Activated naive CD8-positive, alpha-beta T cell treated with anti-CD3 and anti-CD28 coated beads, Interleukin-2, amount 10 ng/mL, durations not matched to agents 7 days and 5 days (primary cell): ENCODE measurements around the gene IGSF9B. TPM values are rescaled to one million over a fixed set of nuclear protein-coding genes. Genes with fewer than 3 reads are reported as not detected.
A peak's percentile ranks its signal among the peaks of the same experiment; 100 is the strongest.

Experiments used
- ATAC-seq: fragments of 150-1000 bp; cut with Tn5 transposase; one replicate; pipeline ENCODE4 v1.10.0; 2021; ENCODE audit warnings: low read depth, moderate library complexity
- POLR2A ChIA-PET: fragments of 350-600 bp; sonication (Branson Sonifier 250); formaldehyde crosslinking; loops from one replicate; lab custom pipeline; 2021; ENCODE audit warnings: antibody characterized with exemption; lab: Charles Lee
- DNase-seq: peaks from one replicate; pipeline ENCODE4 v3.0.0; 2021
- H3K27ac Mint-ChIP-seq: one replicate; pipeline ENCODE4 v1.8.0; 2022; ENCODE audit warnings: mild to moderate bottlenecking, mixed read lengths
- H3K27me3 Mint-ChIP-seq: one replicate; pipeline ENCODE4 v1.8.0; 2022; ENCODE audit warnings: mild to moderate bottlenecking, moderate library complexity, mixed read lengths
- H3K36me3 Mint-ChIP-seq: one replicate; pipeline ENCODE4 v1.8.0; 2021; ENCODE audit warnings: mild to moderate bottlenecking, mixed read lengths
- H3K4me1 Mint-ChIP-seq: one replicate; pipeline ENCODE4 v1.8.0; 2021; ENCODE audit warnings: mixed read lengths
- H3K4me3 Mint-ChIP-seq: one replicate; pipeline ENCODE4 v1.8.0; 2022; ENCODE audit warnings: mild to moderate bottlenecking, moderate library complexity, mixed read lengths
- H3K9me3 Mint-ChIP-seq: one replicate; pipeline ENCODE4 v1.8.0; 2021; ENCODE audit warnings: mixed read lengths
- total RNA-seq, 2 experiments: library from RNA; stranded (reverse); gene quantifications; one replicate each; pipeline ENCODE4 v1.2.3, GENCODE V29; 2021

The IGSF9B gene
- total RNA-seq, 2 experiments from 2014 or later = 91.8 to 99.7 TPM

- Mint-ChIP-seq H3K36me3 (no peaks in the 10 kb centered on the region), H3K4me1 (peaks cover 16% of the 10 kb centered on the region), H3K4me3 (no peak overlapping the region), H3K27me3 (peaks cover 20% of the 10 kb centered on the region), H3K9me3 (no peaks in the 10 kb centered on the region), H3K27ac (no peak overlapping the region)
- no peak for ATAC-seq
- no peak for DNase-seq
- POLR2A ChIA-PET = no interaction called here
Measured at GRCh38 chr11:133961890-133962289, 5.1 kb upstream of the IGSF9B start.

DNA sequence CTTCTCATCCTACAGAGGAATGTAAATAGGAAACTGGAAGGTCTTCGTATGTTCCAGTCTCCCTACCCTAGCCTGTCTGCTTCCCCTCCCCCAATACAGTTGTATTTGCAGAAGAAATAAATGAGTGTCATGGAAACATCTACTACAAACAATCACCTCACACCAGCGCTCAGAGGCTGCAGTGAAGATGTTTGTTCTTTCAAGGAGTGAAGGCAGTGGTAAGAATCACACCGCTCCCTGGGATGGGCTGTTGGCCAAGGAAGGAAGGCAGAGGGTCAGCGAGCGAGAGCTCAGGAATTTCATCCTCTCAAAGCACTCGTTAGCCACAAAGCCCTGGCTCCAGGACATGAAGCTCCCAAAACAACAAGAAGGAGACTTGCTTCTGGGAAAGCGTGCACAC lies 1.1 kb upstream of the IGSF9B start:
- Mint-ChIP-seq H3K4me1 (peaks cover 36% of the 10 kb centered on the region), H3K4me3 (peak overlapping the region; percentile 89), H3K9me3 (no peaks in the 10 kb centered on the region), H3K27ac (peak overlapping the region; percentile 83), H3K36me3 (peaks cover 5% of the 10 kb centered on the region), H3K27me3 (peaks cover 20% of the 10 kb centered on the region)
- POLR2A ChIA-PET = interaction anchor here (3.3 kb wide), 1 partner anchor 11 kb away, joined by 39 read pairs; no protein-coding TSS in a partner anchor
- ATAC-seq (no peak), DNase-seq (no peak)

DNA sequence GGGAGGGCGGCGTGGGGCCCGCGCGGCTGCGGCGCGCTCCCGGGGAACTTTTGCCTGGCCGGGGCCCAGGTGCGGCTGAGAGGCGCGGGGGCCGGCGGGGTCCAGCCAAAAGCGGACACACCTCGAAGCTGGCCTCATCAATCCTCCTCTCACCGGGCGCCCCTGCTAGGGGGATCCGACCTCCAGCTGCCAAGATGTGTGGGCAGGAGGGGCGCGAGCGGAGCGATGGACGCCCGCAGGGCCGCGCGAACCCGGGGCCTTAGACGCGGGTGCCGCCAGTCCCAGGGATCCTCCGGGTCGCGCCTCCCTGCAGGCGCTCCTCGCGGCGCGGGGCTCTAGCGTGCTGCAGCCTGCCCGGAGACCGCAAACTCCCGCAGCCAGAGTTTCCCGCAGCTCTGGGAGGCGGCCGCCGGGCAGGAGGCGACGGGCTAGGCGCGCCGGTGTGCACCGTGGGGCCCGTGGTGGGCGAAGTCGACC lies 785 bp downstream of the IGSF9B start:
- ATAC-seq = no peak
- Mint-ChIP-seq H3K9me3 (no peaks in the 10 kb centered on the region), H3K36me3 (peaks cover 5% of the 10 kb centered on the region), H3K27me3 (peaks cover 12% of the 10 kb centered on the region), H3K4me3 (peak overlapping the region; percentile 55), H3K4me1 (peaks cover 44% of the 10 kb centered on the region), H3K27ac (no peak overlapping the region)
- POLR2A ChIA-PET = interaction anchor here (1.1 to 3.3 kb wide), 5 partner anchors 9 to 81 kb away, joined by 3 to 39 read pairs (median 7); no protein-coding TSS in a partner anchor
- DNase-seq = peak; percentile 60

- Mint-ChIP-seq H3K27me3 (peaks cover 11% of the 10 kb centered on the region), H3K36me3 (peaks cover 5% of the 10 kb centered on the region), H3K9me3 (no peaks in the 10 kb centered on the region), H3K27ac (peak overlapping the region; percentile 71), H3K4me1 (peaks cover 44% of the 10 kb centered on the region), H3K4me3 (peak overlapping the region; percentile 91)
- peak; percentile 11 for ATAC-seq
- peak; percentile 62 for DNase-seq
- POLR2A ChIA-PET = interaction anchor here (1.1 to 3.3 kb wide), 4 partner anchors 9 to 82 kb away, joined by 5 to 39 read pairs (median 8); no protein-coding TSS in a partner anchor
Measured at GRCh38 chr11:133955081-133955891, 1.5 kb downstream of the IGSF9B start.

GRCh38 chr11:133953999-133954398 lies 2.8 kb downstream of the IGSF9B start:
- Mint-ChIP-seq H3K4me3 (peak overlapping the region; percentile 91), H3K4me1 (peaks cover 56% of the 10 kb centered on the region), H3K9me3 (no peaks in the 10 kb centered on the region), H3K27ac (peak overlapping the region; percentile 86), H3K27me3 (peaks cover 2% of the 10 kb centered on the region), H3K36me3 (peaks cover 9% of the 10 kb centered on the region)
- POLR2A ChIA-PET = no interaction called here
- no peak for DNase-seq
- ATAC-seq = no peak

DNA sequence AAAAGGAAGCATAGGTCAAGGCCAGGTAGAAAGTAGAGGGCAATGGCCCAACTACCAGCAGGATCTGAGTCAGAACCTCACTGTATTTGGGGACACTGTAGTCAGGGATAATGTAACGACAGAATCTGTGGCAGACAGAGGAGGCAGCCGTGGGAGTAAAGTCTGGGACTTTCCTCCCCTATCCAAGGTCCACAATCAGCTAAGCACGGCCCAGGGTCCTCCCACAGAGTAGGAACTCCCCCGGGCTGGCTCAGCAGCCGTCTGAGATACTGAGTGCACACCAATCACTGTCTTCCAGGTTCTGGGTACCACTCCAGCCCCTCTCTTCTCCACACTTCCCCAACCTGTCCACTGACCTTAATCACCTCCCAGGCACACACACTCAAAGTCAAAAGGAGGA lies 3.2 kb downstream of the IGSF9B start:
- no peaks in the 10 kb centered on the region for H3K27me3 Mint-ChIP-seq
- no peaks in the 10 kb centered on the region for H3K9me3 Mint-ChIP-seq
- DNase-seq = no peak
- peaks cover 9% of the 10 kb centered on the region for H3K36me3 Mint-ChIP-seq
- H3K4me1 Mint-ChIP-seq = peaks cover 59% of the 10 kb centered on the region
- H3K27ac Mint-ChIP-seq = peak overlapping the region; percentile 86
- peak overlapping the region; percentile 91 for H3K4me3 Mint-ChIP-seq
- POLR2A ChIA-PET = no interaction called here
- ATAC-seq = no peak

- Mint-ChIP-seq H3K27ac (peak overlapping the region; percentile 86), H3K4me3 (peak overlapping the region; percentile 91)
- POLR2A ChIA-PET = interaction anchor here (1.0 to 1.7 kb wide), 2 partner anchors 9 to 82 kb away, joined by 4 to 10 read pairs; no protein-coding TSS in a partner anchor
Measured at GRCh38 chr11:133952199-133953190, 4.3 kb downstream of the IGSF9B start.

DNA sequence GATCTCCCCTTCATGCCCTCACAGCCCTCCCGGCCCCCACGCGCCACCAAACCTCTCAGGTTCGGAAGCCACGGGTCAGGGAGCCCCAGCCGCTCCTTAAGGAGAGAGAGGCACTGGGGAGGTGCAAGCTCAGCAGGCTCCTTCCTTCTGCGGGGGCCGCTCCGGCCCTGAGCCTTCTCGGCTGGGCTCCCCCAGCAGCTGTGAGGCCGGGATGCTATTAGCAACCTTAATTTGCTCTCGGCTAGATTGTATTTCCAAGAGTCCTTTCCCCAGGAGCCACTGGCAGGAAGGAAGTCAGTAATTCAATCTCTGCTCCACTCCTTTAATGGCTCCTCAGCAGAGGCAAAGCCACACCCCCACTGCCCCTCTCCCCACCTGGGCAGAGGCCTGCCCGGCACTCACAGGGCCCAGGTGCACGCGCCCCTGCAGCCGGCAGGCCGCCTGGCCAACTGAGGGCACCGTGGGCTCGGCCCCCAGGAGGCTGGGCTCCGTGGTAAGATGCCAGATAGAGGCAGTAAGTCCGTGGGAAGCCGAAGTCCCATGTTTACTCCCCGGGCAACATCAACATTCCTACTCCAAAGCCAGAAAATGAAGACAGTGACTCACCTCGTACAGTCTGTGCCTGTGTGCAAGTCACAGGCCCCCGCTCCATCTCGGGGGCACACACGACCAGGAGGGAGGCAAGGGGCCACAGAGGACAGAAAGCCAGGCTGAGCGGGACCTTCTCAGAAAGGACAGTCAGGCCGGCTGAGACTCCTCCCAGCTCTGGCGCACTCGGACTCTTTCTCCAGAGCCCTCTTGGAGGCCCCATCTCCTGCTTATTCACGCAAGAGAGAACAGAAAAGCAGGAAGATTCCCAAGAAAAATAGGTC lies 5.2 kb downstream of the IGSF9B start:
- no peak for DNase-seq
- no peak for ATAC-seq
- POLR2A ChIA-PET = interaction anchor here (1.7 kb wide), 1 partner anchor 8 kb away, joined by 10 read pairs; no protein-coding TSS in a partner anchor
- H3K36me3 Mint-ChIP-seq = peaks cover 9% of the 10 kb centered on the region
- peak overlapping the region; percentile 86 for H3K27ac Mint-ChIP-seq
- no peak overlapping the region for H3K4me3 Mint-ChIP-seq
- no peaks in the 10 kb centered on the region for H3K27me3 Mint-ChIP-seq
- peaks cover 66% of the 10 kb centered on the region for H3K4me1 Mint-ChIP-seq
- H3K9me3 Mint-ChIP-seq = no peaks in the 10 kb centered on the region

More at GRCh38 chr11:133952199-133953190, 4.3 kb downstream of the IGSF9B start:
- DNase-seq (no peak), ATAC-seq (no peak)
- no peaks in the 10 kb centered on the region for H3K9me3 Mint-ChIP-seq
- H3K36me3 Mint-ChIP-seq = peaks cover 9% of the 10 kb centered on the region
- peaks cover 63% of the 10 kb centered on the region for H3K4me1 Mint-ChIP-seq
- H3K27me3 Mint-ChIP-seq = no peaks in the 10 kb centered on the region

GRCh38 chr11:133950874-133951326 lies 5.9 kb downstream of the IGSF9B start:
- Mint-ChIP-seq H3K4me3 (no peak overlapping the region), H3K27me3 (no peaks in the 10 kb centered on the region), H3K4me1 (peaks cover 70% of the 10 kb centered on the region), H3K9me3 (no peaks in the 10 kb centered on the region), H3K36me3 (peaks cover 9% of the 10 kb centered on the region), H3K27ac (no peak overlapping the region)
- ATAC-seq (no peak), DNase-seq (no peak)
- POLR2A ChIA-PET = no interaction called here

- DNase-seq = no peak
- peaks cover 10% of the 10 kb centered on the region for H3K36me3 Mint-ChIP-seq
- H3K27me3 Mint-ChIP-seq = no peaks in the 10 kb centered on the region
- H3K27ac Mint-ChIP-seq = peak overlapping the region; percentile 88
- no peak overlapping the region for H3K4me3 Mint-ChIP-seq
- no peak for ATAC-seq
- no peaks in the 10 kb centered on the region for H3K9me3 Mint-ChIP-seq
- peaks cover 72% of the 10 kb centered on the region for H3K4me1 Mint-ChIP-seq
- POLR2A ChIA-PET = no interaction called here
Measured at GRCh38 chr11:133950421-133950820, 6.3 kb downstream of the IGSF9B start.

GRCh38 chr11:133949129-133949528 lies 7.6 kb downstream of the IGSF9B start:
- Mint-ChIP-seq H3K36me3 (peaks cover 10% of the 10 kb centered on the region), H3K9me3 (no peaks in the 10 kb centered on the region), H3K4me3 (peak overlapping the region; percentile 92), H3K27me3 (no peaks in the 10 kb centered on the region), H3K4me1 (peaks cover 74% of the 10 kb centered on the region), H3K27ac (peak overlapping the region; percentile 88)
- POLR2A ChIA-PET = interaction anchor here (1.5 to 5.5 kb wide), 4 partner anchors 7 to 90 kb away, joined by 4 to 39 read pairs (median 14); partner anchors contain the start of gene IGSF9B
- no peak for ATAC-seq
- no peak for DNase-seq

GRCh38 chr11:133948711-133949110 lies 8.1 kb downstream of the IGSF9B start:
- Mint-ChIP-seq H3K27ac (peak overlapping the region; percentile 93), H3K36me3 (peaks cover 12% of the 10 kb centered on the region)

More at GRCh38 chr11:133948711-133949110, 8.1 kb downstream of the IGSF9B start:
- no peaks in the 10 kb centered on the region for H3K9me3 Mint-ChIP-seq
- DNase-seq (no peak), ATAC-seq (no peak)
- H3K4me3 Mint-ChIP-seq = peak overlapping the region; percentile 92
- peaks cover 73% of the 10 kb centered on the region for H3K4me1 Mint-ChIP-seq
- H3K27me3 Mint-ChIP-seq = no peaks in the 10 kb centered on the region
- POLR2A ChIA-PET = interaction anchor here (0.8 to 5.5 kb wide), 8 partner anchors 8 to 306 kb away, joined by 3 to 39 read pairs (median 10); partner anchors contain the start of genes IGSF9B, NCAPD3 and VPS26B
